Inflammatory macrophage (primary cell): Measurements from ENCODE around the gene ATP2B1.

Experiments used
- DNase-seq, 2 donors: peaks; one replicate each; pipeline ENCODE4 v3.0.0-alpha.2; 2020 to 2022

ATP2B1 gene

GRCh38 chr12:89576572-89577220, 131.9 kb downstream of the ATP2B1 start:
- no peak for DNase-seq

GRCh38 chr12:89575374-89575773, 133.3 kb downstream of the ATP2B1 start:
- DNase-seq = no peak

GRCh38 chr12:89574736-89575208, 133.9 kb downstream of the ATP2B1 start:
- peak in 1 of 2 donors; percentile 12 for DNase-seq

GRCh38 chr12:89573051-89573810, 135.4 kb downstream of the ATP2B1 start:
- no peak for DNase-seq

GRCh38 chr12:89571491-89572195, 137.0 kb downstream of the ATP2B1 start:
- DNase-seq = no peak

GRCh38 chr12:89568484-89568883, 140.2 kb downstream of the ATP2B1 start:
- no peak for DNase-seq

GRCh38 chr12:89567691-89568239, 140.9 kb downstream of the ATP2B1 start:
- DNase-seq = no peak

- DNase-seq = peak in 1 of 2 donors; percentile 42
Observed at GRCh38 chr12:89566615-89567014, 142.0 kb downstream of the ATP2B1 start.

- no peak for DNase-seq
Observed at GRCh38 chr12:89565002-89565401, 143.6 kb downstream of the ATP2B1 start.

- DNase-seq = no peak
Observed at GRCh38 chr12:89559753-89560152, 148.9 kb downstream of the ATP2B1 start.

GRCh38 chr12:89556976-89557375, 151.7 kb downstream of the ATP2B1 start:
- no peak for DNase-seq

- no peak for DNase-seq
Observed at GRCh38 chr12:89552376-89552775, 156.3 kb downstream of the ATP2B1 start.

GRCh38 chr12:89551747-89552146, 156.9 kb downstream of the ATP2B1 start:
- DNase-seq = no peak

- no peak for DNase-seq
Observed at GRCh38 chr12:89547101-89547500, 161.5 kb downstream of the ATP2B1 start.

GRCh38 chr12:89546151-89546550, 162.5 kb downstream of the ATP2B1 start:
- no peak for DNase-seq

- no peak for DNase-seq
Observed at GRCh38 chr12:89544681-89545184, 163.9 kb downstream of the ATP2B1 start.

- DNase-seq = no peak
Observed at GRCh38 chr12:89544022-89544421, 164.6 kb downstream of the ATP2B1 start.

GRCh38 chr12:89542912-89543592, 165.6 kb downstream of the ATP2B1 start:
- DNase-seq = peak; percentile 71 to 73

GRCh38 chr12:89542236-89542635, 166.4 kb downstream of the ATP2B1 start:
- DNase-seq = no peak

- DNase-seq = no peak
Observed at GRCh38 chr12:89540586-89540985, 168.1 kb downstream of the ATP2B1 start.

GRCh38 chr12:89539426-89540223, 169.0 kb downstream of the ATP2B1 start:
- peak in 1 of 2 donors; percentile 7 for DNase-seq
